ENCODE data around the gene PON2.

Gene PON2

GRCh38 chr7:95441042-95441823, 6.4 kb upstream of the PON2 start:
- DNase-seq = no peak

GRCh38 chr7:95440394-95441038, 5.7 kb upstream of the PON2 start:
- no peak for DNase-seq

GRCh38 chr7:95436407-95436806, 1.6 kb upstream of the PON2 start:
- no peak for DNase-seq

GRCh38 chr7:95435422-95435780, 573 bp upstream of the PON2 start:
- DNase-seq = no peak

DNA sequence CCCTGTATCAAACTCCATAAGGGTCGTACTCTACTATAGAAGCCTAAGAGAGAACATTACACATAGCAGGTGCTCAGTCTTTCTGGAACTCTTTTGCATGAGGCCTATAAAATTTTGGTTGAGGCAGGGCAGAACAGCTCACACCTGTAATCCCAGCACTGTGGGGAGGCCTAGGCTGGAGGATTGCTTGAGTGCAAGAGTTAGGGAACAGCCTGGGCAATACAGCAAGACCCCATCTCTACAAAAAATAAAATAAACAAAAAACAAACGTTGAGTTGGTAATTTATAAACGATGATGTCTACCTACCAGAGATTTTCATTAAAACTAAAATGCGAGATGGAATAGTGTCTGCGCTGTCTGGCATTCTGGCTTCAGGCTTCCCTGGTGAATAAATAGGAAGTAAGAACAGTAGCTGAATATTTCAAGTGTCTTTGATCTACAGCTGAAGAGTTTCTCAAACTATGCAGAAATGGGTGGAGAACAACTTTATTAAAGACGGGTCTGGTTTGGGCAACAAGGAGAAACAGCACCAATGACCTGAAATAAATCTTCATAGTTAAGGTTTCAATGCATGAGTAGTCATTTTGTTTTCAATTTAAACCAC, 774 bp downstream of the PON2 start:
- DNase-seq = no peak

DNA sequence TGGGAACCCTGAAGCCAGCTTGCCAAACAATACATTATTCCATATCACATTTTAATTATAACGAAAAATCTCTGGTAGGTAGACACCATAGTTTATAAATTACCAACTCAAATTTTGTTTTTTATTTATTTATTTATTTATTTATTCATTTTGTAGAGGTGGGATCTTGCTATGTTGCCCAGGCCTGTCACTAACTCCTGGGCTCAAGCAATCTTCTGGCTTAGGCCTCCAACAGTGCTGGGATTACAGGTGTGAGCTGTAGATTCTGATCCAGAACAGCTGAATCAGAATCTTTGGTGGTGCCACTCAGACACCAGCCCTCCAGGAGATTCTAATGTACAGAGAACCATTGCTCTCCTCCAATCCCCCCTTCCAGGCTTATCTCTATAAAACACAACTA, 1.7 kb downstream of the PON2 start:
- DNase-seq = no peak

GRCh38 chr7:95432606-95433005, 2.2 kb downstream of the PON2 start:
- DNase-seq = no peak

DNA sequence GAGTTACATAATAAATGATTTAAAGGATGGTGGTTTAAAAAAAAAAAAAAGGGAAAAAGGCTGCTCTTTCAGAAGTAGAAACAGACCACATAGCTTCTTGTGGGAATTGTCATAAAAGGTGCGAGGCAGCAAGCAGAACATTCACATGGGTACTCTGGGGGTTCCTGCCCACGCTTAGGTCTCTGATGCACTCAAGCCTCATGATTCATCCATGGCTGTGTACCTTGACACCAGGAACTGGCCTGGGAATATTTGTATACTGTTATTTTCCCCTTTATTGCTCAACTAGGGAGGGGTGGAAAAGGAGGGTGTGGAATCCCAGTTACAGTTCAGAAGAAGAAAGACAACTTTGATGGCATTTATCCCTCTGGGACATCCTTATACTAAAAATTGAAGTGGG, 4.0 kb downstream of the PON2 start:
- no peak for DNase-seq

DNA sequence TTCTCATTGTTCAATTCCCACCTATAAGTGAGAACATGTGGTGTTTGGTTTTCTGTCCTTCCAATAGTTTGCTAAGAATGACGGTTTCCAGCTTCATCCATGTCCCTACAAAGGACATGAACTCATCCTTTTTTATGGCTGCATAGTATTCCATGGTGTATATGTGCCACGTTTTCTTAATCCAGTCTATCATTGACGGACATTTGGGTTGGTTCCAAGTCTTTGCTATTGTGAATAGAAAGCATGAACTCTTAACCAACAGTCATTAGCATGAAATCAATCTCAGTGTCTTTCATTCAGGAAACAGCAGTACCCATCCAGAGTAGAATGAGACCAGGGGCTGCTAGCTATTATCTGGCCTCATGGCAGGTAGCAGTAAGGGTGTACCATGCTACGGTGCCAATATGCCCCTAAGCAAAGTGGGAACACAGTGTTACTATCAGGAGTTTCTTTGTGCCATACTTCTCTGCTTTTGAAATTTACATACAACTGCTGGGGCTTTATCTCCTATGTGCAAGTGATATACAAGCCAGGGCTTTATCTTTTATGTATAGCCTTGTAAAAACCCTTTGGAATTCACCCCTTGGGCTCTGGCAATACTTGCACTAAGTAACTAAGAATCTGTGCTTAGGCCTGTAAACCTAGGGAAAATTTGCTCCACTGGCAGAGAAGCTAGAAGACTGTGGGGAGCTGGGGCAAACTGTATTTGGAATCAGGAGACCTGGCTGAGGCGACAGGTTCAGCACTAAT, 5.4 kb downstream of the PON2 start:
- DNase-seq = no peak

GRCh38 chr7:95427914-95428516, 6.8 kb downstream of the PON2 start:
- DNase-seq = no peak

DNA sequence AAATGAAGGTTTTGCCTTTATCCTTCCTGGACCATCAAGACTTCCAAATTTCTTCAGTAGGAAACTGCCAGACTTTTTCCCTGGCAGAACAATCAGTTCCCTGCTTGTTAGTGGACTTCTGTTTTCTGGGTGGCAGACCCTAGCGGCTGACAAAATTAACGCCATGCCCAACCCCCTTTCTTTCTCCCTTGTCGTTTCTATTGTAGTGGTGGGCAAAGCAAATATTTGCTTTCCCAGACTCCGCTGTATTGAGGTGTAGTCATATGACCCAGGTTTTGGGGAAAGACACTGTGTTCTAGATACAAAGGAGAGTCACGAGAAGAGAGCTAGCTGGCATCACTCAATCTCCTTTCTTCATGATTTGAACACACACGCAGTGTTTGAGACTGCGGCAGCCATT, 7.7 kb downstream of the PON2 start:
- no peak for DNase-seq

- no peak for DNase-seq
Observed at GRCh38 chr7:95425694-95426093, 9.1 kb downstream of the PON2 start.

- no peak for DNase-seq
Observed at GRCh38 chr7:95424716-95425115, 10.1 kb downstream of the PON2 start.

GRCh38 chr7:95421847-95422444, 12.9 kb downstream of the PON2 start:
- no peak for DNase-seq

GRCh38 chr7:95421000-95421846, 13.6 kb downstream of the PON2 start:
- DNase-seq = no peak

GRCh38 chr7:95412075-95412474, 22.8 kb downstream of the PON2 start:
- DNase-seq = no peak

DNA sequence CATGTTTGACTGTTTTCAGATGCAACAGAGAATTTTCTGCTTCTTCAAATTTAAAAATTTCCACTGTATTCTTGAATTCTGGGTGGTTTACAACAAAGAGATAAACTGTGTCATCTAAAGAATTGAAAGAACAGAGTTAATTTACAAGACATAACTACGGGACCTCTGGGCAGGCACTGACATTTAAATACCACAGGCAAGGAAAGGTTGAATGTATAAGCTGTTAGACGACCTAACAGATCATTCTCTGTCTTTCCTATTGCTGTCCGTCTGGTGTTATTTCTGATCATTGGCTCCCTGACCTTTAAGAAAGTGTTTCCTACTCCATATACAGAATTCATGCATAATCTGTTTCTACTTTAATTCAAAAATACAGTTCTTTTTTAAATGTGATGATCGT, 23.2 kb downstream of the PON2 start:
- no peak for DNase-seq

- no peak for DNase-seq
Observed at GRCh38 chr7:95411036-95411435, 23.8 kb downstream of the PON2 start.

DNA sequence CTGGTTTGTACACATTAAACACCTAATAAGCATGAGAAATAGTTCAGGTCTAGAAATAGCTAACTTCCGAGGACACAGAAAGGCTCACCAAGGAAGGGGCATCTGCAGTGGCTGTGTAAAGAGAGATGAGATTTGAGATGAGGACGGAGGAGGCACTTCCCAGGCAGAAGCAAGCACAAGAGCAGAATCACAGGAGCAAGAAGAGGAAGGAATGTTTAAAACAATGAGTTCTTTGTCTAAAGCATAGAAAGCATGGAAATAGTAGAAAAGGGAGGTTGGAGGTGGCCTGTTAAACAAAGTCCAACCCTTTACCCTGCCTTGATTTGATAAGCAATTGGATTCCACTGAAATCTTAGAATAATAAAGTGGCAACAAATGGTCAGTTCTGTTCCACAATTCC, 27.1 kb downstream of the PON2 start:
- no peak for DNase-seq

- DNase-seq = no peak
Observed at GRCh38 chr7:95405800-95406199, 29.0 kb downstream of the PON2 start.

DNA sequence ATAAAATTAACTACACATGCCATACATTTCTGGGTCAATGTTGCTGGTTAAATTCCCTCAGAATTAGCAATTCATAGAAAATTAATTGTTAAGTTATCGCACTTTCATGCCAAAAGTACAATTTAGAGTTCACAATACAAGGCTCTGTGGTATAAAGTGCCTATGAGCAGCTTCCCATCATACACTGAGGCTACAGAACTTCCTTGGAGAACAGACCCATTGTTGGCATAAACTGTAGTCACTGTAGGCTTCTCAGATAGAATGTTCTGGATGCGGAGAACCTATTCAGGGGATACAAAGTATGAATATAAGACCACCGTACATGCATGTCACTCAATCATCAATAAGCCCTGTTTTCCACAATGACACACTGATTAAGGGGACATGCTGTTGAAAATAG, 29.6 kb downstream of the PON2 start:
- DNase-seq = no peak

GRCh38 chr7:95404316-95404865, 30.4 kb downstream of the PON2 start:
- DNase-seq = no peak
